Gastrocnemius medialis (tissue), 4 donors: Measurements from ENCODE around the gene EP400. TPM values are rescaled to one million over a fixed set of nuclear protein-coding genes. Genes with fewer than 3 reads are reported as not detected.

Experiments
- ATAC-seq, 2 donors: fragments of 150-250 bp; one replicate each; pipeline ENCODE4 v1.9.1; 2016
- DNase-seq, 2 donors: peaks; one replicate each; pipeline ENCODE4 v3.0.0-alpha.2; 2019
- H3K27ac ChIP-seq, 4 donors: fragments of 200-600 bp; sonication (generic); 1 replicate in 1 of 4; 2 replicates in 3 of 4; pipeline ENCODE4 v1.5.1; 2016 to 2018; ENCODE audit warnings: mild to moderate bottlenecking in 2 of 4, moderate library complexity in 1 of 4
- H3K27me3 ChIP-seq, 3 donors: fragments of 200-600 bp; sonication (generic) in 2 of 3; 1 replicate in 1 of 3; 2 replicates in 2 of 3; pipeline versions ENCODE4 v1.5.1 to v1.6.0; 2016 to 2019; ENCODE audit warnings: mild to moderate bottlenecking in 1 of 3, moderate library complexity in 1 of 3
- H3K36me3 ChIP-seq, 2 donors: fragments of 200-600 bp; sonication (generic) in 1 of 2; one replicate each; pipeline ENCODE4 v1.5.1; 2017 to 2018
- H3K4me1 ChIP-seq, 2 donors: fragments of 200-600 bp; sonication (generic) in 1 of 2; one replicate each; pipeline ENCODE4 v1.5.1; 2016 to 2017; ENCODE audit warnings: mild to moderate bottlenecking in 2 of 2
- H3K4me3 ChIP-seq, 4 donors: fragments of 200-600 bp; sonication (generic) in 3 of 4; 1 replicate in 1 of 4; 2 replicates in 3 of 4; pipeline ENCODE4 v1.5.1; 2016 to 2019; ENCODE audit warnings: mild to moderate bottlenecking in 2 of 4
- H3K9me3 ChIP-seq, 3 donors: fragments of 200-600 bp; sonication (generic) in 2 of 3; 1 replicate in 1 of 3; 2 replicates in 2 of 3; pipeline ENCODE4 v1.5.1; 2016 to 2019
- POLR2A ChIP-seq, 2 donors: fragments of 450-650 bp; IDR thresholded peaks; one replicate each; pipeline ENCODE4 v1.6.1; 2017; ENCODE audit warnings: antibody characterized with exemption in 2 of 2, mild to moderate bottlenecking in 2 of 2, moderate library complexity in 2 of 2
- in situ Hi-C, 4 donors: fragments of 200-750 bp; cut with MboI; loops; one replicate each; pipeline versions ENCODE4 v1.15.0 to v1.8.0; 2017; ENCODE audit warnings: low sequenced_read_pairs in 4 of 4
- intact Hi-C: fragments of 100-400 bp; cut with DNase I; formaldehyde crosslinking; loops from one replicate; pipeline ENCODE4 v1.15.1; 2023; ENCODE audit warnings: low total_unique reads
- total RNA-seq, 4 donors: library from RNA; depleted of rRNA; stranded (reverse); fragments of >200 nt; gene quantifications; one replicate each; pipeline versions ENCODE4 v1.1.0 to v1.2.3, GENCODE V29; 2016
- TF ChIP-seq, protein P1 (sequence below), 5 experiments: fragments of 450-650 bp in 3 of 5; fragments of 200-600 bp in 2 of 5; sonication (generic) in 2 of 5; IDR thresholded peaks in 4 of 5; conservative IDR thresholded peaks in 1 of 5; 1 replicate in 4 of 5; 2 replicates in 1 of 5; pipeline ENCODE4 v1.5.1; 2016 to 2019; ENCODE audit warnings: antibody characterized with exemption in 5 of 5, mild to moderate bottlenecking in 3 of 5, moderate library complexity in 3 of 5

Gene EP400
- total RNA-seq, 4 donors from 2014 or later: 11.9 to 17.4 (median 15.0) TPM

DNA sequence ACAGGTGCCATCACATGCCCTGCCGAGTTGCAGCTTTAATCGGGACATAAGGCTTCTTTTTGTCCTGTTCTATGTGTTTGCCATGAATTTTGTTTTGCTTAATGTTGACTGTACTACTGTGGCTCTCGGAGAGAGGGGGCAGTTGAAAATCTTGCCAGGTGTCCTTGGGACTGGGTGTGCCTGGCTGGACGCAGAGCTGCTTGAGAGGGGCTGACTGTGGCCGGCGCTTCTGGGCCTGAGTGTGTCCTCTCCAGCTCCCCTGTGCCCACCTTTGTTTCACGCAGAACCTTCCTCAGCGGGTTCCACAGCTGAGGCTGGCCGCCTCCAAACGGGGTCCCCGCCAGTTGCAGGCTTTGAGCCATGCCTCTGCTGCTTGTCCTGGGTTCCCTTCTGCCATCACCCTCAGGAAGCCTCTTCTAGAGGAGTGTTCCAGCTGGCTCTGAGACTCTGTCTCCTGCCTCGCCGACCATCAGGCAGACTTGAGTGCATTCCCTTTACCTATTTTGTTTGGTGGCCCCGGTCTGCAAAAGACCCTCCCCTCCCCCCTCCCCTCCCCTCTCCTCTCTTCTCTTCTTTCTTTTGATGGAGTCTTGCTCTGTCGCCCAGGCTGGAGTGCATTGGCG, 144.6 kb downstream of the EP400 start:
- in situ Hi-C loops: no loop called here
- no peak for DNase-seq
- TF ChIP-seq POLR2A (IDR thresholded peaks at IDR 0.05): no peak
- TF ChIP-seq, protein P1, sequence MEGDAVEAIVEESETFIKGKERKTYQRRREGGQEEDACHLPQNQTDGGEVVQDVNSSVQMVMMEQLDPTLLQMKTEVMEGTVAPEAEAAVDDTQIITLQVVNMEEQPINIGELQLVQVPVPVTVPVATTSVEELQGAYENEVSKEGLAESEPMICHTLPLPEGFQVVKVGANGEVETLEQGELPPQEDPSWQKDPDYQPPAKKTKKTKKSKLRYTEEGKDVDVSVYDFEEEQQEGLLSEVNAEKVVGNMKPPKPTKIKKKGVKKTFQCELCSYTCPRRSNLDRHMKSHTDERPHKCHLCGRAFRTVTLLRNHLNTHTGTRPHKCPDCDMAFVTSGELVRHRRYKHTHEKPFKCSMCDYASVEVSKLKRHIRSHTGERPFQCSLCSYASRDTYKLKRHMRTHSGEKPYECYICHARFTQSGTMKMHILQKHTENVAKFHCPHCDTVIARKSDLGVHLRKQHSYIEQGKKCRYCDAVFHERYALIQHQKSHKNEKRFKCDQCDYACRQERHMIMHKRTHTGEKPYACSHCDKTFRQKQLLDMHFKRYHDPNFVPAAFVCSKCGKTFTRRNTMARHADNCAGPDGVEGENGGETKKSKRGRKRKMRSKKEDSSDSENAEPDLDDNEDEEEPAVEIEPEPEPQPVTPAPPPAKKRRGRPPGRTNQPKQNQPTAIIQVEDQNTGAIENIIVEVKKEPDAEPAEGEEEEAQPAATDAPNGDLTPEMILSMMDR (IDR thresholded peaks at IDR 0.05 in 4 of 5, conservative IDR thresholded peaks at IDR 0.05 in 1 of 5): no peak
- ATAC-seq: no peak
- intact Hi-C loops: no loop called here
- no peaks in the 10 kb centered on the region for H3K27me3 ChIP-seq
- peaks cover 0 to 10% of the 10 kb centered on the region in 2 donors for H3K36me3 ChIP-seq
- H3K4me3 ChIP-seq: no peak overlapping the region
- no peaks in the 10 kb centered on the region for H3K4me1 ChIP-seq
- no peak overlapping the region for H3K27ac ChIP-seq
- H3K9me3 ChIP-seq: no peaks in the 10 kb centered on the region

GRCh38 chr12:132095520-132096409, 146.0 kb downstream of the EP400 start:
- H3K27ac ChIP-seq: no peak overlapping the region
- H3K27me3 ChIP-seq: no peaks in the 10 kb centered on the region
- no peaks in the 10 kb centered on the region for H3K4me1 ChIP-seq
- in situ Hi-C loops (no loop called here), intact Hi-C loops (no loop called here)
- no peak overlapping the region for H3K4me3 ChIP-seq
- H3K36me3 ChIP-seq: peaks cover 0 to 7% of the 10 kb centered on the region in 2 donors
- no peak for TF ChIP-seq POLR2A (IDR thresholded peaks at IDR 0.05)
- TF ChIP-seq, protein P1 (IDR thresholded peaks at IDR 0.05 in 4 of 5, conservative IDR thresholded peaks at IDR 0.05 in 1 of 5): no peak
- no peaks in the 10 kb centered on the region for H3K9me3 ChIP-seq
- no peak for ATAC-seq
- DNase-seq: no peak

DNA sequence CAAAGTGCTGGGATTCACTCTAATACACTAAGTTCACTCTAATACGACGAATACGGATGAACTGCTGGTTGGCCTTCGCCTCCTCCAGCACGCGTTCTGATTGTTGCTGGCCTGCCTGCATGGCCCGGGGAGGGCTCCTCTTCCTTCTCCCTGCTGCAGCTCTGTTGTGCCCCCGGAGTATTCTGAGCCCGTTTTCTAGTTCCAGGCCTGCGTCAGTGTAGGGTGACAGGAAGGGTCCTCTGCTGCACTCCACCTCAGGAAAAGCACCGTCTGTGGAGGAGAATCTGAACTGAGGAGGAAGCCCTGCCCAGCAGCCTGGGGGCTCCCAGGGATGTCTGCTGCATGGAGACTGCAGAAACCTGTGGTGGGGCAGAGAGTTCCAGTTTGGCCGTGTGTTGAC, 150.0 kb downstream of the EP400 start:
- no peaks in the 10 kb centered on the region for H3K36me3 ChIP-seq
- no peak for TF ChIP-seq POLR2A (IDR thresholded peaks at IDR 0.05)
- TF ChIP-seq, protein P1 (IDR thresholded peaks at IDR 0.05 in 4 of 5, conservative IDR thresholded peaks at IDR 0.05 in 1 of 5): no peak
- intact Hi-C loops: no loop called here

GRCh38 chr12:132100306-132101065, 150.7 kb downstream of the EP400 start:
- Histone ChIP-seq H3K27ac (no peak overlapping the region), H3K4me1 (peaks cover 5% of the 10 kb centered on the region in 2 donors), H3K27me3 (no peaks in the 10 kb centered on the region), H3K36me3 (no peaks in the 10 kb centered on the region), H3K9me3 (no peaks in the 10 kb centered on the region), H3K4me3 (no peak overlapping the region)
- intact Hi-C loops (no loop called here), in situ Hi-C loops (no loop called here)
- ATAC-seq (no peak), DNase-seq (no peak)
- no peak for TF ChIP-seq POLR2A (IDR thresholded peaks at IDR 0.05)
- TF ChIP-seq, protein P1 (IDR thresholded peaks at IDR 0.05 in 4 of 5, conservative IDR thresholded peaks at IDR 0.05 in 1 of 5): no peak

More for the DNA sequence above, 150.0 kb downstream of the EP400 start:
- Histone ChIP-seq H3K4me1 (no peaks in the 10 kb centered on the region), H3K4me3 (no peak overlapping the region), H3K27me3 (no peaks in the 10 kb centered on the region), H3K9me3 (no peaks in the 10 kb centered on the region), H3K27ac (no peak overlapping the region)
- no peak for DNase-seq
- in situ Hi-C loops: no loop called here
- no peak for ATAC-seq
